GM06990 (cell line): Measurements from ENCODE around the gene FAM185A.
"Not testable (repeated sequence)": the region's sequence is repeated elsewhere in the genome, so short reads cannot be mapped to it uniquely, and the experiment has no call there.

Experiments used
- DNase-seq: peaks from one replicate; pipeline ENCODE4 v3.0.0-alpha.2; 2011; ENCODE audit not compliant: insufficient read length; ENCODE audit errors: extremely low read depth
- H3K27me3 ChIP-seq: replicated peaks from 2 replicates; pipeline ENCODE4 v1.6.0; 2011; ENCODE audit warnings: low read length; ENCODE audit not compliant: control insufficient read depth, insufficient read depth
- H3K36me3 ChIP-seq: 2 replicates; pipeline ENCODE4 v1.5.1; 2011; ENCODE audit warnings: low read length; ENCODE audit not compliant: control insufficient read depth, insufficient read depth
- H3K4me3 ChIP-seq: replicated peaks from 2 replicates; pipeline ENCODE4 v1.5.1; 2011; ENCODE audit warnings: low read depth, mild to moderate bottlenecking, control low read depth, low read length
- TF ChIP-seq, protein P1 (sequence below): IDR thresholded peaks from 2 replicates; pipeline ENCODE4 v1.5.1; 2011; ENCODE audit warnings: low read length, control low read depth, mild to moderate bottlenecking, inconsistent platforms; ENCODE audit not compliant: insufficient read depth, poor library complexity, severe bottlenecking

Gene FAM185A

DNA sequence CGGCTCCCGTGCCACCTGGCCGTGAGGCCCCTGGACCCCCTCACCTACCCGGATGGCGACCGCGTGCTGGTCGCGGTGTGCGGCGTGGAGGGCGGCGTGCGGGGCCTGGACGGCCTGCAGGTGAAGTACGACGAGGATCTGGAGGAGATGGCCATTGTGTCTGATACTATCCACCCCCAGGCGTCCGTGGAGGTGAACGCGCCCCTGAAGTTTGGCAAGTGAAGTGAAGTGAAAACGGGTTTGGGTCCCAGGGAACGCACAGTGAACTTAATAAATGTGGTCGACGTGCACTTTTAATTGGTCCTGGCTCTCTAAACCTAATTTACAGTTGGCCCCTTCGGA is 617 bp downstream of the FAM185A start:
- not testable (repeated sequence) for DNase-seq

DNA sequence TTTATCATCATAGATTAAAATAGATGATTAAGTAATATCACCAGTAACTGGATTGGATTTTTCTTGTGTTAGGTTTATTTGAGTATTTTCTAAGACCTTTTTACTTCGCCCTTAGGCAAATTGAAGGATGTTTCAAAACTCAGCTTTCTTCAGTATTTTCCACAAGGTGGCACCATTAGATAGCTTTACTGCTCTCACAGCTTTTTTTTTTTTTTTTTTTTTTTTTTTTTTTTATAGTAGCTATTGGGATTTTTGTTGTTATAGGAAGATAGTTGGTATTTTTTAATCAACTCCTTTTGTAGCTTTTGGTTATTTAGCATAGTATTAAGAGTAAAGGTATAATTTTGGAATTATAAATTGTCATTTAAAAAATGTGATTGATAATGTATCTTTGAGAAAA is 9.4 kb downstream of the FAM185A start:
- not testable (repeated sequence) for H3K27me3 ChIP-seq, H3K36me3 ChIP-seq, DNase-seq, H3K4me3 ChIP-seq
- TF ChIP-seq, protein P1, sequence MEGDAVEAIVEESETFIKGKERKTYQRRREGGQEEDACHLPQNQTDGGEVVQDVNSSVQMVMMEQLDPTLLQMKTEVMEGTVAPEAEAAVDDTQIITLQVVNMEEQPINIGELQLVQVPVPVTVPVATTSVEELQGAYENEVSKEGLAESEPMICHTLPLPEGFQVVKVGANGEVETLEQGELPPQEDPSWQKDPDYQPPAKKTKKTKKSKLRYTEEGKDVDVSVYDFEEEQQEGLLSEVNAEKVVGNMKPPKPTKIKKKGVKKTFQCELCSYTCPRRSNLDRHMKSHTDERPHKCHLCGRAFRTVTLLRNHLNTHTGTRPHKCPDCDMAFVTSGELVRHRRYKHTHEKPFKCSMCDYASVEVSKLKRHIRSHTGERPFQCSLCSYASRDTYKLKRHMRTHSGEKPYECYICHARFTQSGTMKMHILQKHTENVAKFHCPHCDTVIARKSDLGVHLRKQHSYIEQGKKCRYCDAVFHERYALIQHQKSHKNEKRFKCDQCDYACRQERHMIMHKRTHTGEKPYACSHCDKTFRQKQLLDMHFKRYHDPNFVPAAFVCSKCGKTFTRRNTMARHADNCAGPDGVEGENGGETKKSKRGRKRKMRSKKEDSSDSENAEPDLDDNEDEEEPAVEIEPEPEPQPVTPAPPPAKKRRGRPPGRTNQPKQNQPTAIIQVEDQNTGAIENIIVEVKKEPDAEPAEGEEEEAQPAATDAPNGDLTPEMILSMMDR, result peak; percentile 14

More for the DNA sequence above, 617 bp downstream of the FAM185A start:
- peak overlapping the region; percentile 82 for H3K4me3 ChIP-seq
- not testable (repeated sequence) for H3K36me3 ChIP-seq, H3K27me3 ChIP-seq

DNA sequence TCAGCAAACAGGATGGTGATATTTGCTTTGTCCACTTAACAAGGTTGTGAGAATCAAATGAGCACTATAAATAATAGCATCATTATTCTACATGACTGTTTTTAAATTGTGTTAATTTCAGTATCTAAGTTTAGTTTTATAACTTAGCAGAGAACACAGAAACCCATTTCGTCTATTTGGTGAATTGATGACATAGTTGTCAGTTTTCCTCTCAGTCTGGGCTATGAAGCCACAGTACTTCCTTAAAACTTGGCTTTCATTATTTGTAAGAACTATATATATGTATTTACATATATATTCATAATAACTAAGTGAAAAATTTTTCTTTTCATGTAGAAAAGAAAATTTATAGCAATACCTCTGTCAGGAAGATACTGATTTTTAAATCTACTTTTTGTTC is 11.1 kb downstream of the FAM185A start:
- not testable (repeated sequence) for H3K4me3 ChIP-seq, H3K27me3 ChIP-seq, DNase-seq, H3K36me3 ChIP-seq

DNA sequence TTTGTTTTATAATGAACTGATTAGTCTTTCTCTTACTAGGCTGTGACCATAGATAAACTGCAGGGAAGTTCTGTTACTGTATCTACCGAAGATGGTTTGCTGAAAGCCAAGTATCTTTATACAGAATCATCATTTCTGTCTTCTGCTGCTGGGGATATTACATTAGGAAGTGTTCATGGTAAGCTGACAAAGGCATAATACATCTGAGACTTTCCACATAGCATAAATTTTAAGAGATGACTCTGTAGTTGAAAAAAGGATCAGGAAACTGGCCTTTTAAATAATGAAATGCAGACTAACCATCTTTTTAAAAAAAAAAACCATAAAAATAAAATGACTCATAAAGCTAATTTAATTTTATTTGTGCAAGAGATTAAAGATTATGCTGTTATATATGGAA is 12.4 kb downstream of the FAM185A start:
- H3K27me3 ChIP-seq, H3K36me3 ChIP-seq, DNase-seq, H3K4me3 ChIP-seq: not testable (repeated sequence)

DNA sequence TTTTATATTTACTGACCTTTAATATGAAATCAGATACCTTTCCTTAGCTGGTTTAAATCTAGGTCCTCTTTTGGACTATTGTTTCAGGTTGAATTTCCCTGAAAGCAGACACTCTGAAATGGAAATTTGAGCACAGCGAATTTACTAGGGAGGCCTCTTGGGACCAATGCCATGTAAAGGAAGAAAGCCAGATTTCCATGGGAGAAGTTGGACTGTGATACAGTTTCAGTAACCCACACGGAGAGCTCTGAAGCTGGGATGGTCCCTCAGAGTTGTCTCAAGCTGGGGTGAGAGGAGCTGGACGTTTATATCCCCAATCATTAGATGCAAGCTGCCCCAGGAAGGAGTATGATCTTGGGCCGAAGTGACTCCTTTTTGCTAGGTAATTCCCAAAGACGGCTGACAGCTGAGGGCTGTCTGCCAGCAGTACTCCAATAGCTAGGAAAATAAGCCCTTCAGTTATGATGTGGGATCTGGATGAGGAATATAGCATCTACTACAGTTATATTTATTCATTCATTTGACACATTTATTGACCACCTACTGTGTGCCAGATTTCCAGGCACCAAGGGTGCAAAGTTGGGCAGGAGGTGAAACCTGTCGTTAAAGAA is 14.6 kb downstream of the FAM185A start:
- H3K27me3 ChIP-seq, H3K4me3 ChIP-seq, H3K36me3 ChIP-seq, DNase-seq: not testable (repeated sequence)

DNA sequence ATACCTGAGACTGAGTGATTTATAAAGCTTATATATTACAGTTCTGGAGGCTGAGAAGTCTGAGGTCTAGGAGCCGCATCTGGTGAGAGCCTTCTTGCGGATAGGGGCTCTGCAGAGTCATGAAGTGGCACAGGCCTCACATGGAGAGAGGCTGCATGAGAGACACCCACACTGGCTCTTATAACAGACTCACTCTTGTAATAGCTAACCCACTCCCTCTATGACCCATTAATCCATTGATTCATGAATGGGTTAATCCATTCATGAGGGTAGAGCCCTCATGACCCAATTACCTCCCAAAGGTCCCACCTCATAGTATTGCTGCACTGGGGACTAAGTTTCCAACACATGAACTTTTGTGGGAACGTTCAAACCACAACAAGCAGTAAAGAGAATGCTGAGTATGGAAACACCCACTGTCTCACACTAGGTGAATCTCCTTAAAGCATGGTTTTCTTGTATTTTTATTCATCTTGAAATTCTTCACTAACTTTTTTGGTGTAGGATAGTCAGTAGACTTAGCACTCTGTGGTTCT is 20.9 kb downstream of the FAM185A start:
- not testable (repeated sequence) for DNase-seq, H3K27me3 ChIP-seq, H3K36me3 ChIP-seq, H3K4me3 ChIP-seq

DNA sequence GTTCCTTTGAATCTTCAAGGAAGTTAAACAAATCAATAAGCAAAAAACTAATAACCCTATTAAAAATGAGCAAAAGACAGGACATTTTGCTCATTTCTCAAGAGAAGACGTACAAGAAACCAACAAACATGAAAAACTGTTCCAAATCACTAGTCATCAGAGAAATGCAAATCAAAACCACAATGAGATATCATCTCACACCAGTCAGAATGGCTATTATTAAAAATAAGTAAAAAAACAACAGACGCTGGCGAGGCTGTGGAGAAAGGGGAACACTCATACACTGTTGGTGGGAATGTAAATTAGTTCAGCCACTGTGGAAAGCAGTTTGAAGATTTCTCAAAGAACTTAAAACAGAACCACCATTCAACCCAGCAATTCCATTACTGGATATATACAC is 21.7 kb downstream of the FAM185A start:
- not testable (repeated sequence) for H3K4me3 ChIP-seq, H3K27me3 ChIP-seq, DNase-seq, H3K36me3 ChIP-seq

DNA sequence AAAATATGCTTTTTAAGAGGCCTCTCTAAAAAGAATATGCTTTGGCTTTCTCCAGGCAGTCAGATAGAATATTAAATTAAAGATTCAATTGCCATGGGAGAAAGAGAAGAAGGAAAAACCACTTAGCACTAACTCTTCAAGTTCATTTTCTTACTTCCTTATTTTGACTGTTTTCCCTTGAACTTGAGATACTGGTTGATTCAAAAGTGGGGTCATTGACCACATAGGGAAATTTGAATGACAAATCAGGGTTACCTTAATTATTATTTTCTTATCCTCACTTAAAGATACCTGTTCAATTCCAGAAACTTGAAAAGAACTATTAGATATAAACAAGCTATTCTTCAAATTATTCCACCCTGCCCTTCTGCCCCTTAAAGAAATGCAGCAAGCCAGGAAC is 27.4 kb downstream of the FAM185A start:
- not testable (repeated sequence) for H3K36me3 ChIP-seq, H3K4me3 ChIP-seq, H3K27me3 ChIP-seq
- peak; percentile 4 for DNase-seq

DNA sequence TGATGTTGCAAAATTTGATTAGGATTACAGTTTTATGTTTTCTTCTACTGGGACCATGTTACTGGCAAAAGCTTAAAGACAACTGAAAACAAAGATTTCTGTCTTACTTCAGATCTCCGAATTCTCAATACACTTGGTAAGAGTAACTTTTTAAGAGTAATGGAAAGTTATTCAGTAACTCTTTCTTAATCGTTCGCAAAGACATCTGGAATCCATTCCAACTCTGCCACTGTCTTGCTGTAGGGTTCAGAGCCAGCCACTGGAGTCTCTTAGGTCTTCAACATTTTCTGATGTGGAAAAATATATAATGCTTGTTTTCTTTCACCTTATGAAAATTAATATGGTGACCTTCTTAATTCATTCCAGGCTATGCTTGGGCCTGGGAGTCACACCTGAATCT is 29.9 kb downstream of the FAM185A start:
- not testable (repeated sequence) for H3K27me3 ChIP-seq, H3K36me3 ChIP-seq, DNase-seq, H3K4me3 ChIP-seq

DNA sequence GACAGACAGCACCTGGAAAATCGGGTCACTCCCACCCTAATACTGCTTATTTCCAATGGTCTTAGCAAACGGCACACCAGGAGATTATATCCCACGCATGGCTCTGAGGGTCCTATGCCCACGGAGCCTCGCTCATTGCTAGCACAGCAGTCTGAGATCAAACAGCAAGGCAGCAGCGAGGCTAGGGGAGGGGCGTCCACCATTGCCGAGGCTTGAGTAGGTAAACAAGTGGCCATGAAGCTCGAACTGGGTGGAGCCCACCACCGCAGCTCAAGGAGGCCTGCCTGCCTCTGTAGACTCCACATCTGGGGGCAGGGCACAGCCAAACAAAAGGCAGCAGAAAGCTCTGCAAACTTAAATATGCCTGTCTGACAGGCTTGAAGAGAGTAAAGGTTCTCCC is 32.1 kb downstream of the FAM185A start:
- not testable (repeated sequence) for H3K36me3 ChIP-seq, H3K27me3 ChIP-seq, H3K4me3 ChIP-seq, DNase-seq

DNA sequence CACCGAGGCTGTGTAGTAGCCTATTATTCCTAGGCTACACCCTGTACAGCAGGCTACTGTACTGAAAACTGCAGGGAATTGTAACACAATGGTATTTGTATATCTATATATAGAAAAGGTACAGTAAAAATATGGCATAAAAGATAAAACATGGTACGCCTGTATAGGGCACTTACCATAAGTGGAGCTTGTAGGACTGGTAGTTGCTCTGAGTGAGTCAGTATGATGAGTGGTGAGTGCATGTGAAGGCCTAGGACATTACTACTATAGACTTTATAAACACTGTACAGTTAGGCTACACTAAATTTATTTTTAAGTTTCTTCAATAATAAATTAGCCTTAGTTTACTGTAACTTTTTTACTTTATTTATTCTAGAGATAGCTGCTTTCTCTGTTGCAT is 40.0 kb downstream of the FAM185A start:
- DNase-seq, result not testable (repeated sequence)

DNA sequence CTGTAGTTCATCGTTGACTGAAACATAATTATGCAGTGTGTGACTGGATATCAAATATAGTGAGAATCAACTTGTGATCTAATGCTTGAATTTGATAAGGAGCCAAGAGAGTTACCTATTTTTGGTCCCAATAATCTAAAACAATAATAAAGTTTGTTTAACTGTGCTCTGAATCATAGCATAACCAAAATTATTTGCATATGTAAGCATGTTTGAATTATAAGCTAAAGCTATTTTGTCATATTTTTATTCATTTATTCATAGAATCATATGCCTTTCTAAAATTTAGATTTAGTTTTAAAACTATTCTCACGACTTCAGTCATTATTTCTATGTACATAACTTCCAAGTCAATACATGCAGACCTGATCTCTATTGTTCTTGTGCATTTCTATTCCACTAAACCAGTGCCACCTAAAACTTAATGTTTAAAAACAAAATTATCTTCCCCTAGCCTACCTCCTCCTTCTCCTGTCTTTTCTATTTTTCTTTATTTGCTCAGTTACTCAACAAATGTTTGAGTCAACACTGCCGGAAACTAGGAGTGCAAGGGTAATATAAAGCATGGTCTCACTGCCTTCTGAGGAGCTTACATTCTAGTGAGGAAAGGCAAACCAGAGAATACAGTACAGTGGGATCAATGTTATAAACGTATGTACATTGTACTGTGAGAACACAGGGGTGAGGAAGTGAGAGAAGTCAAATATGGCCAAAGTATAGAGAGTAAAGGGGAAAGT is 41.7 kb downstream of the FAM185A start:
- not testable (repeated sequence) for H3K36me3 ChIP-seq, DNase-seq, H3K27me3 ChIP-seq, H3K4me3 ChIP-seq

More for the DNA sequence above, 40.0 kb downstream of the FAM185A start:
- not testable (repeated sequence) for H3K36me3 ChIP-seq, H3K27me3 ChIP-seq, H3K4me3 ChIP-seq

DNA sequence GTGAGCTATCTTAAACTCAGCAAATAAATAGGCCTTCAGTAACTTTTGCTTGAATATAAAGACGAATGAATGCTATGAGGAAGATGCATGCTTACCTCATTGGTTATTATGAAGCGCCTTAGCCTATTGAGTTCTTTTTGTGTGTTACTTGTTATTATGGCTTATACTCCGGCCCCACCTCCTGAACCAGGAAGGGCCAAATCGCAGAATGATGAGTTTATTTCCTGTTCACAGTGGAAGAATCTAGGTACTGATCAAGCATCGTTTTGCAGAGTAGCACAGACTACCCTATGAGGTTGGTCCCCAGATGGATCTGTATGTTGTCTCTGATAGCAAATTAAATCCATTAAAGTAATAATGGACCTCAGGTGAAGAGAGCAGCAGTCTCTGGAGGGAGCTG is 42.6 kb downstream of the FAM185A start:
- not testable (repeated sequence) for H3K4me3 ChIP-seq, H3K36me3 ChIP-seq, DNase-seq

More for the DNA sequence above, 42.6 kb downstream of the FAM185A start:
- not testable (repeated sequence) for H3K27me3 ChIP-seq
